Keratinocyte (primary cell): ENCODE data around the gene ZNF543. TPM values are rescaled to one million over a fixed set of nuclear protein-coding genes. Genes with fewer than 3 reads are reported as not detected.

Experiments
- DNase-seq: peaks from one replicate; pipeline ENCODE4 v3.0.0-alpha.2; 2011; ENCODE audit warnings: low read depth, missing footprints, low spot score
- FAIRE-seq: peaks from 2 replicates; lab custom pipeline; 2011; peaks lifted over from hg19 to GRCh38; lab: Jason Lieb, UNC
- H2AFZ ChIP-seq: 2 replicates; pipeline ENCODE4 v1.6.0; 2012; ENCODE audit warnings: low read length, control low read depth, inconsistent platforms; ENCODE audit not compliant: control insufficient read depth
- H3K27ac ChIP-seq: 2 replicates; pipeline ENCODE4 v1.5.1; 2011; ENCODE audit warnings: low read length; ENCODE audit not compliant: control insufficient read depth, insufficient read depth
- H3K27me3 ChIP-seq: 3 replicates; pipeline ENCODE4 v1.6.0; 2011; ENCODE audit warnings: low read length; ENCODE audit not compliant: control insufficient read depth, insufficient read depth; ENCODE audit errors: extremely low read depth
- H3K36me3 ChIP-seq, 2 experiments: 2 replicates in 1 of 2; 3 replicates in 1 of 2; pipeline ENCODE4 v1.5.1; 2011; ENCODE audit warnings: low read length in 2 of 2, mild to moderate bottlenecking in 1 of 2; ENCODE audit not compliant: control insufficient read depth in 2 of 2, insufficient read depth in 2 of 2; ENCODE audit errors: extremely low read depth in 1 of 2
- H3K4me1 ChIP-seq: 3 replicates; pipeline ENCODE4 v1.5.1; 2011; ENCODE audit warnings: low read length; ENCODE audit not compliant: control insufficient read depth, insufficient read depth; ENCODE audit errors: extremely low read depth
- H3K4me2 ChIP-seq: 3 replicates; pipeline ENCODE4 v1.6.0; 2011; ENCODE audit warnings: low read depth, low read length; ENCODE audit not compliant: control insufficient read depth, insufficient read depth; ENCODE audit errors: extremely low read depth
- H3K4me3 ChIP-seq, 3 experiments: fragments of 200-600 bp in 1 of 3; sonication (generic) in 1 of 3; 2 replicates in 2 of 3; 3 replicates in 1 of 3; pipeline ENCODE4 v1.5.1; 2011 to 2016; ENCODE audit warnings: low read length in 3 of 3, mild to moderate bottlenecking in 3 of 3, control low read depth in 2 of 3, inconsistent platforms in 1 of 3, low read depth in 1 of 3, mixed read lengths in 1 of 3, mixed run types in 1 of 3, moderate library complexity in 1 of 3; ENCODE audit not compliant: control insufficient read depth in 2 of 3, insufficient read depth in 2 of 3; ENCODE audit errors: extremely low read depth in 1 of 3
- H3K79me2 ChIP-seq: 2 replicates; pipeline ENCODE4 v1.6.0; 2012; ENCODE audit warnings: low read length; ENCODE audit not compliant: control insufficient read depth, insufficient read depth
- H3K9ac ChIP-seq: 3 replicates; pipeline ENCODE4 v1.6.0; 2011; ENCODE audit warnings: low read length; ENCODE audit not compliant: control insufficient read depth, insufficient read depth; ENCODE audit errors: extremely low read depth
- H3K9me1 ChIP-seq: 3 replicates; pipeline ENCODE4 v1.6.0; 2011; ENCODE audit warnings: low read length; ENCODE audit not compliant: control insufficient read depth, insufficient read depth; ENCODE audit errors: extremely low read depth
- H3K9me3 ChIP-seq: 2 replicates; pipeline ENCODE4 v1.5.1; 2012; ENCODE audit warnings: low read depth, low read length; ENCODE audit not compliant: control insufficient read depth
- H4K20me1 ChIP-seq: 3 replicates; pipeline ENCODE4 v1.6.0; 2011; ENCODE audit warnings: low read length; ENCODE audit not compliant: control insufficient read depth, insufficient read depth; ENCODE audit errors: extremely low read depth
- EZH2 ChIP-seq: IDR thresholded peaks from one replicate; pipeline ENCODE4 v1.6.1; 2012; ENCODE audit warnings: inconsistent platforms, mild to moderate bottlenecking, low read length, moderate library complexity
- dilution Hi-C: fragments of 300-500 bp; cut with MboI; formaldehyde crosslinking; loops from one replicate; pipeline ENCODE4 v1.7.0; 2020; ENCODE audit warnings: low sequenced_read_pairs; ENCODE audit not compliant: extremely low pct_ligation_motif_present
- polyA plus RNA-seq, 5 experiments: library from polyadenylated mRNA; depleted of rRNA in 3 of 5; stranded (reverse) in 3 of 5; stranded (forward) in 1 of 5; unstranded in 1 of 5; fragments of >200 nt; gene quantifications; 1 replicate in 1 of 5; 2 replicates in 3 of 5; 3 replicates in 1 of 5; pipeline versions ENCODE4 v1.2.1 to v1.2.3, GENCODE V29; 2011 to 2012; ENCODE audit warnings: missing spikeins in 2 of 5, low read depth in 1 of 5, low replicate concordance in 1 of 5
- TF ChIP-seq, protein P1 (sequence below), 3 experiments: IDR thresholded peaks in 1 of 3; conservative IDR thresholded peaks in 1 of 3; optimal IDR thresholded peaks in 1 of 3; 2 replicates in 2 of 3; 3 replicates in 1 of 3; pipeline versions ENCODE3 to v1.5.1; 2011; ENCODE audit warnings: low read length in 3 of 3, mild to moderate bottlenecking in 3 of 3, moderate library complexity in 2 of 3, control low read depth in 1 of 3, inconsistent platforms in 1 of 3; ENCODE audit not compliant: insufficient read depth in 2 of 3; ENCODE audit errors: extremely low read depth in 1 of 3

Gene ZNF543
- polyA plus RNA-seq, 1 donor (not counting 4 experiments of a cell fraction or from before 2014, with no cell fraction given): 2.5 TPM

DNA sequence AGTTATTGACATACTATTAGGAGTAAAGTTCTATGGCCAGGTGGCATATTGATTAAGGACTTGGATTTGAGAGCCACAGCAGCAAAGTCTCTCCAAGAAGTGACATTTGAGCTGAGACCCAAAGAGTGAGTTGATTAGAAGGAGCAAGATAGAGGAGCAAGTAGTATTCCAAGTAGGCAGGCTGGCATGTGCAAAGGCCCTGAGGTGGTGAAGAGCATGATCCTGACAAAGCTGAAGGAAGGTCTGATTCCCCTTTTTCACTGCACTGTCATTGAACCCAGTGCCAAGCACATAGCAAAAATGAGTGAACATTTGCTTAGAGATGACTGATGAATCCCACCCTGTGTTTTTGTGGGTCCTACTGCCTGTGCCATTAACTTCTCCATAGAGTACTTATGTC lies 4.7 kb downstream of the ZNF543 start:
- H3K9ac ChIP-seq: no peak overlapping the region
- no peak overlapping the region for H3K4me3 ChIP-seq
- dilution Hi-C loops: no loop called here
- H3K4me2 ChIP-seq: no peak overlapping the region
- no peak overlapping the region for H3K27ac ChIP-seq
- no peaks in the 10 kb centered on the region for H3K27me3 ChIP-seq
- H3K79me2 ChIP-seq: peaks cover 35% of the 10 kb centered on the region
- H3K4me1 ChIP-seq: peaks cover 10% of the 10 kb centered on the region
- H3K9me1 ChIP-seq: peaks cover 2% of the 10 kb centered on the region
- peaks cover 23 to 28% of the 10 kb centered on the region in 2 experiments for H3K36me3 ChIP-seq
- DNase-seq (no peak), FAIRE-seq (no peak)
- H2AFZ ChIP-seq: no peak overlapping the region
- no peaks in the 10 kb centered on the region for H4K20me1 ChIP-seq
- TF ChIP-seq, protein P1, sequence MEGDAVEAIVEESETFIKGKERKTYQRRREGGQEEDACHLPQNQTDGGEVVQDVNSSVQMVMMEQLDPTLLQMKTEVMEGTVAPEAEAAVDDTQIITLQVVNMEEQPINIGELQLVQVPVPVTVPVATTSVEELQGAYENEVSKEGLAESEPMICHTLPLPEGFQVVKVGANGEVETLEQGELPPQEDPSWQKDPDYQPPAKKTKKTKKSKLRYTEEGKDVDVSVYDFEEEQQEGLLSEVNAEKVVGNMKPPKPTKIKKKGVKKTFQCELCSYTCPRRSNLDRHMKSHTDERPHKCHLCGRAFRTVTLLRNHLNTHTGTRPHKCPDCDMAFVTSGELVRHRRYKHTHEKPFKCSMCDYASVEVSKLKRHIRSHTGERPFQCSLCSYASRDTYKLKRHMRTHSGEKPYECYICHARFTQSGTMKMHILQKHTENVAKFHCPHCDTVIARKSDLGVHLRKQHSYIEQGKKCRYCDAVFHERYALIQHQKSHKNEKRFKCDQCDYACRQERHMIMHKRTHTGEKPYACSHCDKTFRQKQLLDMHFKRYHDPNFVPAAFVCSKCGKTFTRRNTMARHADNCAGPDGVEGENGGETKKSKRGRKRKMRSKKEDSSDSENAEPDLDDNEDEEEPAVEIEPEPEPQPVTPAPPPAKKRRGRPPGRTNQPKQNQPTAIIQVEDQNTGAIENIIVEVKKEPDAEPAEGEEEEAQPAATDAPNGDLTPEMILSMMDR (optimal IDR thresholded peaks at IDR 0.05 in 1 of 3, IDR thresholded peaks at IDR 0.05 in 1 of 3, conservative IDR thresholded peaks at IDR 0.05 in 1 of 3; ENCODE audit: extremely low read depth in 1 of 3, insufficient read depth in 2 of 3, low read length in 3 of 3): no peak
- no peak for TF ChIP-seq EZH2
- H3K9me3 ChIP-seq: no peaks in the 10 kb centered on the region

DNA sequence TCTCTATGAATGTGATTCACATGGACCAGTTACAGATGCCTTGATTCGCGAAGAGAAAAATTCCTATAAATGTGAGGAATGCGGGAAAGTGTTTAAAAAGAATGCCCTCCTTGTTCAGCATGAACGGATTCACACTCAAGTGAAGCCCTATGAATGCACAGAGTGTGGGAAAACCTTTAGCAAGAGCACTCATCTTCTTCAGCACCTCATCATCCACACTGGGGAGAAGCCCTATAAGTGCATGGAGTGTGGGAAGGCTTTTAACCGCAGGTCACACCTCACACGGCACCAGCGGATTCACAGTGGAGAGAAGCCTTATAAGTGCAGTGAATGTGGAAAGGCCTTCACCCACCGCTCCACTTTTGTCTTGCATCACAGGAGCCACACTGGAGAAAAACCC lies 7.7 kb downstream of the ZNF543 start:
- Histone ChIP-seq H3K4me2 (no peak overlapping the region), H2AFZ (no peak overlapping the region), H3K27ac (no peak overlapping the region), H3K36me3 (peaks cover 23 to 28% of the 10 kb centered on the region in 2 experiments), H3K4me3 (no peak overlapping the region), H3K79me2 (peaks cover 8% of the 10 kb centered on the region), H3K9me3 (no peaks in the 10 kb centered on the region), H3K9me1 (no peaks in the 10 kb centered on the region), H3K4me1 (no peaks in the 10 kb centered on the region), H3K27me3 (no peaks in the 10 kb centered on the region), H3K9ac (no peak overlapping the region), H4K20me1 (no peaks in the 10 kb centered on the region)
- dilution Hi-C loops: no loop called here
- FAIRE-seq (no peak), DNase-seq (no peak)
- TF ChIP-seq, protein P1 (optimal IDR thresholded peaks at IDR 0.05 in 1 of 3, IDR thresholded peaks at IDR 0.05 in 1 of 3, conservative IDR thresholded peaks at IDR 0.05 in 1 of 3; ENCODE audit: extremely low read depth in 1 of 3, insufficient read depth in 2 of 3, low read length in 3 of 3): no peak
- no peak for TF ChIP-seq EZH2
